ENCODE measurements around the gene IL17REL. TPM values are rescaled to one million over a fixed set of nuclear protein-coding genes. Genes with fewer than 3 reads are reported as not detected.

IL17REL gene
- total and polyA plus RNA-seq, 10 of the 15 experiments (the other 5 are each of a cell fraction or from before 2014, with no cell fraction given) = 0.03 TPM; not detected in 9

DNA sequence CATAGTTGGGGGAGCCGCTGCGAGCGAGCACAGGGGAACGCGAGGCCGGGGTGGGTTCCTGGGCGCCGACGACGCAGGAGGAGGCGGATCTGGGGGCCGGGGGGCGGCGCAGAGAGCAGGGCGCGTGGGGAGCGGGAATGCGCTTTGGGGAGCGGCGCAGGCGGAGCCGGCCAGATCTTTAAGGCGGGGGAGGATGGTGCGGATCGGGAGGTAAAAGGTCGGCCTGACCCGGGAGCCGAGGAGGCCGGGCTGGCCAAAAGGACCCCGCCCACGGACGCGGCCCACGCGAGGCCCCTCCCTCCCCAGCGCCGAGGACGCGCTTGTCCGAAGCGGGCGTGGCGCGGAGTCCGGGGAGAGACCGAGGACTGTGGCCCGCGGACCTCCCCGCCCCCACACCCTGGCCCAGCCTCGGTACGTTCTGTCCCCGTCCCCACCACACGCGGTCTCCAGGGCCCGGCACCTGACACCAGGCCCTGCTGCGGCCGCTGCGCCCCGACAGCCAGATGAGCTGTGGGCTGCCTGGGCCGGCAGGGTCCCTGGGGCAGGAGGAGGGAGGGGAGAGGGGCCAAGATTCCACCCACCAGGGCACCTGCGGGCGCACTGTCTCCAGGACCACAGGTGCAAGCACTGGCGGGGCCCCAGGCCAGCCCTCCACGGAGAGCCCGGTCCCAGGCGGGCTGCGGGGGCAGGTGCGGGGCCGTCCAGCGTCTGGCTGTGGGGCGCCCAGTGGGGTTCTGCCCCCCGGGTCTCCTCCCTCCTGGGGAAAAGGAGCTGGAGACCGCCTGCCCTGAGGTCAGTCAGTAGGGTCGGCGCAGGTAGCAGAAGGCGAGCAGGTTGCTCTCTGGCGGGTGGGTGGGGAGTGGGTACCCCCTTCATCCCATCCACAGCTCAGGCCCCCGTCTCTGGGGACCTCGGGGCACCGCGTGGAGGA is 41.1 kb downstream of the IL17REL start (continued):
- TF ChIP-seq, protein P1, sequence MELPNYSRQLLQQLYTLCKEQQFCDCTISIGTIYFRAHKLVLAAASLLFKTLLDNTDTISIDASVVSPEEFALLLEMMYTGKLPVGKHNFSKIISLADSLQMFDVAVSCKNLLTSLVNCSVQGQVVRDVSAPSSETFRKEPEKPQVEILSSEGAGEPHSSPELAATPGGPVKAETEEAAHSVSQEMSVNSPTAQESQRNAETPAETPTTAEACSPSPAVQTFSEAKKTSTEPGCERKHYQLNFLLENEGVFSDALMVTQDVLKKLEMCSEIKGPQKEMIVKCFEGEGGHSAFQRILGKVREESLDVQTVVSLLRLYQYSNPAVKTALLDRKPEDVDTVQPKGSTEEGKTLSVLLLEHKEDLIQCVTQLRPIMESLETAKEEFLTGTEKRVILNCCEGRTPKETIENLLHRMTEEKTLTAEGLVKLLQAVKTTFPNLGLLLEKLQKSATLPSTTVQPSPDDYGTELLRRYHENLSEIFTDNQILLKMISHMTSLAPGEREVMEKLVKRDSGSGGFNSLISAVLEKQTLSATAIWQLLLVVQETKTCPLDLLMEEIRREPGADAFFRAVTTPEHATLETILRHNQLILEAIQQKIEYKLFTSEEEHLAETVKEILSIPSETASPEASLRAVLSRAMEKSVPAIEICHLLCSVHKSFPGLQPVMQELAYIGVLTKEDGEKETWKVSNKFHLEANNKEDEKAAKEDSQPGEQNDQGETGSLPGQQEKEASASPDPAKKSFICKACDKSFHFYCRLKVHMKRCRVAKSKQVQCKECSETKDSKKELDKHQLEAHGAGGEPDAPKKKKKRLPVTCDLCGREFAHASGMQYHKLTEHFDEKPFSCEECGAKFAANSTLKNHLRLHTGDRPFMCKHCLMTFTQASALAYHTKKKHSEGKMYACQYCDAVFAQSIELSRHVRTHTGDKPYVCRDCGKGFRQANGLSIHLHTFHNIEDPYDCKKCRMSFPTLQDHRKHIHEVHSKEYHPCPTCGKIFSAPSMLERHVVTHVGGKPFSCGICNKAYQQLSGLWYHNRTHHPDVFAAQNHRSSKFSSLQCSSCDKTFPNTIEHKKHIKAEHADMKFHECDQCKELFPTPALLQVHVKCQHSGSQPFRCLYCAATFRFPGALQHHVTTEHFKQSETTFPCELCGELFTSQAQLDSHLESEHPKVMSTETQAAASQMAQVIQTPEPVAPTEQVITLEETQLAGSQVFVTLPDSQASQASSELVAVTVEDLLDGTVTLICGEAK (IDR thresholded peaks at IDR 0.05; ENCODE audit: borderline replicate concordance) = no peak
- TF ChIP-seq IKZF1 (conservative IDR thresholded peaks at IDR 0.05) (0 out of 2 replicates have a peak, but pooled peaks have one; percentile 39), ZNF274 (IDR thresholded peaks at IDR 0.05; ENCODE audit: insufficient read depth, insufficient read length) (no peak), FOXK2 (IDR thresholded peaks at IDR 0.05) (no peak), ATF7 (IDR thresholded peaks at IDR 0.05; ENCODE audit: low read depth) (no peak), WRNIP1 (IDR thresholded peaks at IDR 0.05; ENCODE audit: borderline replicate concordance, low read depth, low read length) (no peak), RFX5 (IDR thresholded peaks at IDR 0.05; ENCODE audit: low read depth, low read length) (no peak), CEBPB (IDR thresholded peaks at IDR 0.05; ENCODE audit: borderline replicate concordance in 1 of 2, low read depth in 2 of 2, low read length in 2 of 2) (no peak), ZSCAN29 (IDR thresholded peaks at IDR 0.05) (no peak), ZNF384 (IDR thresholded peaks at IDR 0.05; ENCODE audit: borderline replicate concordance, low read depth, low read length) (no peak), POLR2AphosphoS2 (IDR thresholded peaks at IDR 0.05; ENCODE audit: low read depth, low read length) (peak; percentile 72; the same call in 1 of the 2 replicates), ZZZ3 (IDR thresholded peaks at IDR 0.05; ENCODE audit: control insufficient read depth, insufficient read length, low read depth) (no peak), SRF (IDR thresholded peaks at IDR 0.05; ENCODE audit: low read depth in 2 of 2, low read length in 2 of 2) (no peak), YY1 (IDR thresholded peaks at IDR 0.05; ENCODE audit: low read depth, low read length) (peak; percentile 20; the same call in 1 of the 2 replicates)
- TF ChIP-seq, protein P2, sequence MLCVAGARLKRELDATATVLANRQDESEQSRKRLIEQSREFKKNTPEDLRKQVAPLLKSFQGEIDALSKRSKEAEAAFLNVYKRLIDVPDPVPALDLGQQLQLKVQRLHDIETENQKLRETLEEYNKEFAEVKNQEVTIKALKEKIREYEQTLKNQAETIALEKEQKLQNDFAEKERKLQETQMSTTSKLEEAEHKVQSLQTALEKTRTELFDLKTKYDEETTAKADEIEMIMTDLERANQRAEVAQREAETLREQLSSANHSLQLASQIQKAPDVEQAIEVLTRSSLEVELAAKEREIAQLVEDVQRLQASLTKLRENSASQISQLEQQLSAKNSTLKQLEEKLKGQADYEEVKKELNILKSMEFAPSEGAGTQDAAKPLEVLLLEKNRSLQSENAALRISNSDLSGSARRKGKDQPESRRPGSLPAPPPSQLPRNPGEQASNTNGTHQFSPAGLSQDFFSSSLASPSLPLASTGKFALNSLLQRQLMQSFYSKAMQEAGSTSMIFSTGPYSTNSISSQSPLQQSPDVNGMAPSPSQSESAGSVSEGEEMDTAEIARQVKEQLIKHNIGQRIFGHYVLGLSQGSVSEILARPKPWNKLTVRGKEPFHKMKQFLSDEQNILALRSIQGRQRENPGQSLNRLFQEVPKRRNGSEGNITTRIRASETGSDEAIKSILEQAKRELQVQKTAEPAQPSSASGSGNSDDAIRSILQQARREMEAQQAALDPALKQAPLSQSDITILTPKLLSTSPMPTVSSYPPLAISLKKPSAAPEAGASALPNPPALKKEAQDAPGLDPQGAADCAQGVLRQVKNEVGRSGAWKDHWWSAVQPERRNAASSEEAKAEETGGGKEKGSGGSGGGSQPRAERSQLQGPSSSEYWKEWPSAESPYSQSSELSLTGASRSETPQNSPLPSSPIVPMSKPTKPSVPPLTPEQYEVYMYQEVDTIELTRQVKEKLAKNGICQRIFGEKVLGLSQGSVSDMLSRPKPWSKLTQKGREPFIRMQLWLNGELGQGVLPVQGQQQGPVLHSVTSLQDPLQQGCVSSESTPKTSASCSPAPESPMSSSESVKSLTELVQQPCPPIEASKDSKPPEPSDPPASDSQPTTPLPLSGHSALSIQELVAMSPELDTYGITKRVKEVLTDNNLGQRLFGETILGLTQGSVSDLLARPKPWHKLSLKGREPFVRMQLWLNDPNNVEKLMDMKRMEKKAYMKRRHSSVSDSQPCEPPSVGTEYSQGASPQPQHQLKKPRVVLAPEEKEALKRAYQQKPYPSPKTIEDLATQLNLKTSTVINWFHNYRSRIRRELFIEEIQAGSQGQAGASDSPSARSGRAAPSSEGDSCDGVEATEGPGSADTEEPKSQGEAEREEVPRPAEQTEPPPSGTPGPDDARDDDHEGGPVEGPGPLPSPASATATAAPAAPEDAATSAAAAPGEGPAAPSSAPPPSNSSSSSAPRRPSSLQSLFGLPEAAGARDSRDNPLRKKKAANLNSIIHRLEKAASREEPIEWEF (IDR thresholded peaks at IDR 0.05; ENCODE audit: insufficient replicate concordance, low read depth, low read length) = no peak
- TF ChIP-seq, protein P3, sequence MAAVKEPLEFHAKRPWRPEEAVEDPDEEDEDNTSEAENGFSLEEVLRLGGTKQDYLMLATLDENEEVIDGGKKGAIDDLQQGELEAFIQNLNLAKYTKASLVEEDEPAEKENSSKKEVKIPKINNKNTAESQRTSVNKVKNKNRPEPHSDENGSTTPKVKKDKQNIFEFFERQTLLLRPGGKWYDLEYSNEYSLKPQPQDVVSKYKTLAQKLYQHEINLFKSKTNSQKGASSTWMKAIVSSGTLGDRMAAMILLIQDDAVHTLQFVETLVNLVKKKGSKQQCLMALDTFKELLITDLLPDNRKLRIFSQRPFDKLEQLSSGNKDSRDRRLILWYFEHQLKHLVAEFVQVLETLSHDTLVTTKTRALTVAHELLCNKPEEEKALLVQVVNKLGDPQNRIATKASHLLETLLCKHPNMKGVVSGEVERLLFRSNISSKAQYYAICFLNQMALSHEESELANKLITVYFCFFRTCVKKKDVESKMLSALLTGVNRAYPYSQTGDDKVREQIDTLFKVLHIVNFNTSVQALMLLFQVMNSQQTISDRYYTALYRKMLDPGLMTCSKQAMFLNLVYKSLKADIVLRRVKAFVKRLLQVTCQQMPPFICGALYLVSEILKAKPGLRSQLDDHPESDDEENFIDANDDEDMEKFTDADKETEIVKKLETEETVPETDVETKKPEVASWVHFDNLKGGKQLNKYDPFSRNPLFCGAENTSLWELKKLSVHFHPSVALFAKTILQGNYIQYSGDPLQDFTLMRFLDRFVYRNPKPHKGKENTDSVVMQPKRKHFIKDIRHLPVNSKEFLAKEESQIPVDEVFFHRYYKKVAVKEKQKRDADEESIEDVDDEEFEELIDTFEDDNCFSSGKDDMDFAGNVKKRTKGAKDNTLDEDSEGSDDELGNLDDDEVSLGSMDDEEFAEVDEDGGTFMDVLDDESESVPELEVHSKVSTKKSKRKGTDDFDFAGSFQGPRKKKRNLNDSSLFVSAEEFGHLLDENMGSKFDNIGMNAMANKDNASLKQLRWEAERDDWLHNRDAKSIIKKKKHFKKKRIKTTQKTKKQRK (IDR thresholded peaks at IDR 0.05; ENCODE audit: low read depth, low read length) = no peak
